Ramos (cell line): ENCODE data around the gene ZBTB16.

ENCODE experiments used
- in situ Hi-C: fragments of 300-500 bp; cut with MboI; formaldehyde crosslinking; loops from one replicate; pipeline ENCODE4 v1.14.3; 2022; ENCODE audit warnings: low sequenced_read_pairs; ENCODE audit not compliant: unreplicated experiment

ZBTB16 gene

GRCh38 chr11:114081641-114082414, 22.3 kb downstream of the ZBTB16 start:
- in situ Hi-C loops, result no loop called here

- in situ Hi-C loops, result no loop called here
These were observed 22.9 kb downstream of the ZBTB16 start for GRCh38 chr11:114082415-114082748.

- in situ Hi-C loops, result no loop called here
These were observed 23.3 kb downstream of the ZBTB16 start for GRCh38 chr11:114082767-114083181.

DNA sequence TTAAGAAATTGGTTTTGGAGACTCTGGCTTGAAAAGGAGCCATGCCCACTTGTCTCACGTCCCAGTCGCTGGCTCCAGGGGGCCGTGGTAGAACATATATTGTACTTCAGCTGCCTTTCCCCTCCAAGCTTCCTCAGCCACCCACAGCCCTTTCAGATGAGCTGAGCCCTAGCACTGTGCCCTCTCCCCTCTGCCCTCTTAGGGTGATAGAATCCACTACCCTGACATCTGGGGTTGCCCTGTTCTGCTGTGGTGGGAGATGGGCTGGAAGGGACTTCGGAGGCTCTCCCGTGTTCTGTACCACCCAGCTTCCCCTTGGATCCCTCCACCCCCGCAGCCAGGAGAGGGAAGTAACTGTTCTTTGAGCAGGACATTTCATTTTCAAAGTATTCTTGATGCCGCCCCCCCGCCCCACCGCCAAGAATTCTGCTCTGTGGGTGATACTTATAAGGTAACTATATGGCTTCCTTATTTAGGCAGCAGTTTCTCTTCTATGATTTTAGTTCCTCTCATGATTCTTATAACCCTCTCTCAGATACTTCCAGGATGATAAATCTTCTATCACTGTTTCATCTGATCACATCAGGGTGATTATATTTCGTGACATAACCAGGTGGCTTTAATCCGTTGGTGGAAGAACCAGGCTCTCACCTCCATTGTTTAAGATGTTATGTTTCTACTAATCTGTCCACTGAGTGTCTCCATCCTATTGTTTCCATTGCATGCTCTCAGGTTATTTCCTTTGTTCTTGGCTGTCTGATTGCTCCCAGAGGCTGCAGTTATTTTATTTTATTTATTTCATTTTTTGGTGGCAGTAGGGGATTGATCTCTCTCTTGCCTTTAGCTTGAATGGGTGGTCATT, 24.1 kb downstream of the ZBTB16 start:
- in situ Hi-C loops, result no loop called here

- in situ Hi-C loops, result no loop called here
These were observed 24.9 kb downstream of the ZBTB16 start for GRCh38 chr11:114084414-114084813.

- in situ Hi-C loops, result no loop called here
These were observed 26.7 kb downstream of the ZBTB16 start for GRCh38 chr11:114085965-114086793.

DNA sequence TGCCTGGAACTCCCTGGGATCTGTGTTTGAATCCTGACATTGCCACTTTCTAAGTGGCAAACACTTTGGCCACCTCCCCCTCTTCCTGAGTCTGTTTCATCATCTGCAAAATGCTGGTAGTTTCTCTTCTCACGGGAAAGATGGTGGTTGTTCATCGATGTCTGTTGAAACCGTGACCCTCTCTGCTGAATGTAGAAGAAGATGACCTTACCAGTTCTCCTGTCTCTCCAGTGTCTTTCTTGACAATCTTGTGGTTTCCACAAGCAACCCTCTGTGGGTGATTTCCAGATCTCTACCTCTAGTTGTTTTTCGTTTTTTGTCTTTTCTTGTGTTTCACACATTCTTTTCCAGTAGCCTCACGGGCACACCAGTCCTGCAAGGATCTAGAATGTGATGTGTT, 27.5 kb downstream of the ZBTB16 start:
- in situ Hi-C loops, result no loop called here

- in situ Hi-C loops, result no loop called here
These were observed 28.7 kb downstream of the ZBTB16 start for GRCh38 chr11:114088216-114088615.

DNA sequence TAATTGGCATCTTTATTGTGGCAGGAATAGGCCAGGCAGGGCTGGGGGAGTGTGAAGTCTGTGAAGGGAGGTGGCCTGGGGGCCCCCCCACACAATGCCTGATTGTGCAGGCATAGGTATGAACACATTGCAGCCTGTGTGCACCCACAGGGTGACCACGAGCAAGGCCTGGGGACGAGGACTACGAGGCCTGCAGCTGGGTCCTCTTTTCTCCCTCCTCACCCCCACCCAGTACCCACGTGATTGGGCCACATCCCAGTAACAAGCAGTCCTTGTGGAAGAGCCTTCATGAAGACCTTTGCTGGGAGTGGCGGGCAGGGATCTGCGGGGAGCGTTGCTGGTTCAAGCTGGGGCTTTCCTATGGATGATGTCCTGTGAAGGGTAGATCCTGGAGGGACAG, 29.3 kb downstream of the ZBTB16 start:
- in situ Hi-C loops, result no loop called here

- in situ Hi-C loops, result no loop called here
These were observed 30.2 kb downstream of the ZBTB16 start for GRCh38 chr11:114089748-114090147.

DNA sequence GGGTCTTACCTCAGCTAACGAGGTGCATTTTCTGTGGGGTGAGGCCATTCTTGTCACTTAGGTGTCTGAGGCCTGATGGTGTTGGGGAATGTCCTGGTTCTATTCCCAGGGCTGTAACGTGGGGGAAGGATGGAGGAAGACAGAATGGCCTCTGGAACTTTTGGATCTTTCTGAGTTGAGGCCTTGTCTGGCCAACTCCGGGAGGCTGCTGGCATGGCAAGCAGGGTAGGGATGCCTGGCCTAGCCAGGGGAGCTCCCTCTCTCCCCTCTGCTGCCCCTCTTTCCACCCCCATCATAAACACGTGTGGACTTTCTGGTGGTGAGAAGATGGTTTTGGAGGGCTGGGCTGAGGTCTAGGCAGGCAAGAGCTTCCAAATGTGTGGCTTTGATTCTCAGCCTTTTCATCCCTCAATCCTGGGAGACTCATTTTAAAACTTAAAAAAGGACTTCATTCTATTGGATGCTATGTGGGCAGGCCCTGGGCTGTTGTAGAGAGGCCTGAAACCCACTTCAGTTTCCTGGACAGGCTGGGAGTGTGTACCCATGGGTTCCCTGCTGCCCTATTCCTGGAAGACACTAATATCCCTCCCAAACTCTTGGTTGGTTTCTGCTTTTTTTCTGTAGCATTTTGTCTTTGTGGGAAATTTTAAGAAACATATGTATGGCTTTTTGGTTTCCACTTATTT, 30.9 kb downstream of the ZBTB16 start:
- in situ Hi-C loops, result no loop called here

- in situ Hi-C loops, result no loop called here
These were observed 31.5 kb downstream of the ZBTB16 start for GRCh38 chr11:114090976-114091375.

DNA sequence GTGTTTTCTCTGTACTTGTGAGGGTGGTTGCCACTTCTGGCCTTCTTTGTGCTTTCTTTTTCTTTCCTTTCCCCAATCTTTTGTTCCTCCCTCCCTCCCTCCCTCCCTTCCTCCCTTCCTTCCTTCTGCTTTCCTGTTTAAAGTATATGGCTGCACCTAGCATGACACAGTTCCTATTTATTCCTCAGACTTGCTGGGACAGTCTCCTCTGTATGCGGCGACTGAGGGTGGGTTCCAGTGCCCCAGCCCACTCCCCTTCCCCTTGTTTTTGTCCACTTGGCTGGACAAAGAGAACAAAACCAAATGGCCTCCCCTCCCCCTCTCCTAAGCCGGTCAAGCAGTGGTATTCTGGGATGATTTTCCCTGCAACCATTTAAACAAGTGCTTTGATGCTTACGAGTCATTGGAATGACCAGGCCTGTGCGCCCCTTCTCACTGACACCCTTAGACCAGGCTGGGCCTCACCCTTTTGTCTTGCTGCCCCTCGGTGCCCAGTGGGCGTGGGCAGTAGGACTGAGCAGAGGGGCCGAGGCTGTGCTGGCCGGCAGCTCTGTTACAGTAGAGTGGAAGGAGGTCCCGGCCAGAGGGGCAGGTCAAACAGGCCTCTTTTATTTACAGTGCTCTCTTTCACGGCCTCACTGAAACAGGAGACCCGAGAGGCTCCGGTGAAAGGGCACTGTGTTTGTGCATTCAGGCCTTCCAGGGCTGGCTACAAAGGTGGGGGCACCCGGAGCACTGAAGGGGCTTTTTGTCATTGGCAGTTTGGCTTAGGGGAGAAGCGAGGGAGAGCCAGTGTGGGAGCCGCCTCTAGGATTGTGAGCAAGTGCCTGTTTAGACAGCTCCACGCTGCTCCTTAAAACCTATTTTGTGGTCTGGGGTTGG, 32.2 kb downstream of the ZBTB16 start:
- in situ Hi-C loops, result no loop called here

DNA sequence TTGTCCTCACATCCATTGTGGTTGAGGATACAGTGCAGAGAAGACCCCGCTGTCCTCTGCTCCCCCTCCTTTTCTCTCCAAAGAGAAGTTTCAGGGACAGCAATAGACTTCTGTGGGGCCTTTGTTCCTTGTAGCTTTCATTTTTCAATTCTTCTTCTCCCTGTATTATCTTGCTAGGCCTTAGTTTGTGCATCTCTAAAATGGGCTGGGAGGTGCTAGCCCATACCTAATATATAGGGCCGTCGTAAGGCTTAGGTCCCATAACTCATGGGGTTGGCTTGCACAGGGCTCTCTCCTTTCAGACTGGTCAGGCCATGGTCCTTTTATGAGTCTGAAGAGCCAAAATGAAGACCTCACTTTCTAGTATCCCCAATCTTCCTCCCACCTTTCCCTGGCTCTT, 33.0 kb downstream of the ZBTB16 start:
- in situ Hi-C loops, result no loop called here

DNA sequence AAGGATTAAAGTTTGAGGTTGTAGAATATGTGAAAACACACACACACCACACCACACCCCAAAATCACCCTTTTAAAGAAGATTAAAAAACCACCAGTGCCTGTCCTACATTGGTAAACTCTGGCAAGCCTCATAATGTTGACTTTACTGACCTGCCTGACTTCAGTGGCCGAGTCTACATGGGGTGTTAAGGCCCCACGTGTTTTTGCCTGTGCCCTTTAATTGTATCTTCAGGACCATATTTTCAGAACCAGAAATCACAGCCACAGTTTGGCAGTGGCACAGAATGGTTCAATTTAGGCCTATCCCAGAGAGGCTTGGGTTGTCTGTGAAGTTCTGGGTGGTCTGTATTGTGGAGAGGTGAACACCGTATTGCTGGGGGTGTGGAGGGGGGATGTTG, 33.4 kb downstream of the ZBTB16 start:
- in situ Hi-C loops, result no loop called here

GRCh38 chr11:114094516-114094915, 35.0 kb downstream of the ZBTB16 start:
- in situ Hi-C loops, result no loop called here

DNA sequence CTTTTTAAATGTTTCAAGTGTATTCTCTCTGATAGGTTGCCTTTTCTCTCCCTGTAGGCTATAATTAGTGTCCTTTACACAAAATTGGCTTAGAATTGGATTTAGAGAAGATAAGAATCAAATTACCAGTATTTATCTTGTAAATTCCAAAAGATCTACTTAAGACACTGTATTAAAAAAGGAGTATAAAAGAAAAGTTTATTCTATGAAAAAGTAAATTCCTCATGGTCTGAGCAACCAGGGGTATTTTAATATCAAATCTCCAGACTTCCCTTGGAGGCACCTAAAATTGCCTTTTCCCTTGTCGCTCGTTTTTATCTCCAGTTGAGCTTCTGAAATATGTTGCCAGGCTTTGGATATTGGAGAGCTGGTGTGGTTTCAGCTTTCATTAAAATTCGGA, 36.4 kb downstream of the ZBTB16 start:
- in situ Hi-C loops, result no loop called here

- in situ Hi-C loops, result no loop called here
These were observed 38.3 kb downstream of the ZBTB16 start for GRCh38 chr11:114097832-114098231.

GRCh38 chr11:114098927-114099326, 39.4 kb downstream of the ZBTB16 start:
- in situ Hi-C loops, result no loop called here
